HG03280 (cell line): ENCODE measurements around the gene EGR2.

ENCODE experiments used
- ATAC-seq: cut with Tn5 transposase; IDR thresholded peaks from one replicate; pipeline ENCODE4 v1.9.1; 2021; ENCODE audit warnings: mild to moderate bottlenecking, moderate library complexity; ENCODE audit not compliant: unreplicated experiment

EGR2 gene

DNA sequence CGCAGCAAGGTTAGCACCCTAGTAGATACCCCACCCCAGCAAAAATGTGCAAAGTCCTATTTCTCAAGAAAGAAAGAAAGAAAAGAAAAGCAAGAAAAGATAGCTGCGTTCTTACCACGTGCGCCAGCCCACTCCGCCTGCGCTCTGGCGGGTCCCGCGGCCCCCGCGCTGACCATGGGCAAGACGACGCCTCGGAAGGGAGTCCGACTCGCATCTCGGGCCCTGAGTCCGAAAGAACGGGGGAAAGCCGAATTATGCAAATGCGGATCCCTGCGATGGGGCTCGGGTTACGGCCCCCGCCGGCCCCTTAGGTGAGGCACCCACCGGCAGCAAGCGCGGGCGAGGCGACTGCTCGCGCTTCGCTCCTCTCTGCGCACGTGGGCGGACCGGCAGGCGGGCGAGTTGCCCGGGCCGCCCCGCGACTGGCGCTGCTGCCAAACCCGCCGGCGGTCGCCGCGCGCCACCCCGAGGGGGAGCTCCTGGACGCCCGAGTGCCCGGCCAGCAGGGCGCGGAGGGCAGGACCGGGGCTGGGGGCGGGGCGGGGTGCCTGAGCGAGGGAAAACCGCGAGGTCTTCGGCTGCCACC lies 2.4 kb upstream of the EGR2 start:
- no peak for ATAC-seq

DNA sequence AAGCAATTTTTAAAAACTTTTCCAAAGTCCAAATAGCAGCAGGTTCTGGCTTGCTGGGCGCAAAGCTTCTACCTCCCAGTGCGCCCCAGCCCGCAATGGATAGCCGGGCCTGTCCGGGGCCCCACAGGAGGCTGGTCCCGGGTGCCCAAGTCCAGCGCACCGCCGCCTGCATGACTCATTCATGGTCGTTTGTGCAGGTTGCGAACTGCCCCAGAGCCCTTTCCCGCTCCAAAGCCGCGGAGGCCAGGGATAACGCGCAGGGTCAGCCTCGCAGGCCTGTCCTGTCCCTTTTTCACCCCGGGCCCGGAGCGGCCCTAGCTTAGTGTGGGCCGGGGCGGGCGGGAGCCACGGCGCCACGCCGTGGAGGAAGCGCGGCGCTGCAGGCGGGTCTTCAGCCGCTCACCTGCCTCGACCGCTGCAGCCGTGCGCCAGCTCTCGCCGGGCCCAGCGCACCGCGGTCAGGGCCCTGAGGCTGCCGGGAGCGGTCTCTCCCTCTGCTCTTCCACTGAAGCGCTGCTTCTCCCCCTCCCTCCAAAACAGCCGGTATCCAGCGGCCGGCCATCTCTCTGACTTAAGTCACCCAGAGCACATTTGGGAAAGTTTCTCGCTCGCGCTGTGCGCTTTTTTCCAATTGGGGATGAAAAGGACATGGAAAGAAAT lies 1.7 kb upstream of the EGR2 start:
- peak; percentile 41 for ATAC-seq

DNA sequence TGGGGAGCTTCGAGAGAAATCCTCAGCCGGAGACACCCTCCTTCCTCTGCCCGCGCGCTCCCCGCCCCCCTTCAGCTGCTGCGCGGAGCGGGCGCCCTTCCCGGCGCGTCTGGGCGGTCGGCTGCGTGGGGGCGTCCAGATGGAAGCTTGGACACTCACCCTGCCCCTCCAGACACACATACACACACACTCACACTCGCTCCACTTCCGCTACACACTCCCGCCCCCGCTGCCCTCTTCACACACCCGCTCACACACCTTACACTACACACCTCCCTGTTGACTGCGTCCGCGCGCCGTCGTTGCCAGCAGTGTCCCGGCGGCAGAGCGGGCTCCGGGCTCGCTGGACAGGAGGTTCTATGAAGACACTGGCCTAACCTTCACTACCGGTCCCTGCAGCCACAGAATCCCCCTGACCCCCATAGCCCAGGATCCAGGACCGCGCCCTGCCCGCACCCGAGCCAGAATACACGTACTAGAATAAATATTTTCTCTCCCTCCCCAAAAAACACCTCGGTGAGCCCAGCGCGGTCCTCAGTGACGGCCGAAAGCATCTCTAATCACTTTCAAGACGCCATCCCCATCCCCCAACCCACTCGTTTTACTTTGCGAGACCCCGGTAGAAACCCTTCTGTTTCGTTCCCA lies 1.1 kb upstream of the EGR2 start:
- ATAC-seq, result peak; percentile 14

DNA sequence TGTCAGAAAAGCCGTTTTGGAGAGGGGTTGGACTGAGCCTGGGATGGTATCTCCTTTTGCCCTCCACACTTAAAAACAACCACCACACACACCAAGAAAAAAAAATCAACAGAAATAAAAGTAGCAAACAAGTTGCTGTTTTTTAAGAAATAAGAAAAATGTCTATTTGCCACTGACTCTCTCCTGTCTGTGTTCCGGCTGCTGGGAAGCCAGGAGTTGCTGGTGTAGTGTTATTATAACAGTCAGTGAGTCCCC lies 163 bp downstream of the EGR2 start:
- no peak for ATAC-seq

DNA sequence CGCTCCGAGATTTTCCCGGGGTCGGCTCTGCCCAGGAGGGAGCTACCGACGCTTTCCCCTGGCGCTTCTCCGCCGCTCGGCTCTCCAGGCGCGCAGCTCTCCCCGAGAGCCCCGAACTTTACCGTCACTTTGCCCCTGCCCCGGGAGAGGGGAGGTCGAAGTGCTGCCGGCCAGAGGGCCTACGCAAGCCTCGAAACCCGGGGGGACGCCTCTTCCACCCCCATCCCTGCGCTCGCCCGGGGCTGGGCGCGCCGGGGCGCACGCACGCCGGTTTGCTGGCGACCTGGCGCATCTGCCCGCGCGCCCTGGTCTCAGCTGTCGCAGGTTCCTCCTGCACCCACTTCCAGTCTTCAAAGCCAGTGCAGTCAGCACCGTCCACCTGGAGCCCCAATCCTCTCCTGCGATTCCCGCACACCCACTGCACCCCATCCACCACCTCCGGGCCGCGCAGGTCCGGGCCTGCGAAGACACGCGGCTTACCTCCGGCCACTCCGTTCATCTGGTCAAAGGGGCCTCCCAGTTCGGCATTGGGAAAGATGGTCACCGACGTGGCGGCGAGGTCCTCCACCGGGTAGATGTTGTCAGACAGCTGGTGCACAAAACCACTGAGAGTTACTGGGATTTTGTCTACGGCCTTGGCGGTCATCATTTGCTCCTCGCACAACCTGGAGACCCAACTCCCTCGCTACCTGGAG lies 638 bp downstream of the EGR2 start:
- ATAC-seq, result no peak

DNA sequence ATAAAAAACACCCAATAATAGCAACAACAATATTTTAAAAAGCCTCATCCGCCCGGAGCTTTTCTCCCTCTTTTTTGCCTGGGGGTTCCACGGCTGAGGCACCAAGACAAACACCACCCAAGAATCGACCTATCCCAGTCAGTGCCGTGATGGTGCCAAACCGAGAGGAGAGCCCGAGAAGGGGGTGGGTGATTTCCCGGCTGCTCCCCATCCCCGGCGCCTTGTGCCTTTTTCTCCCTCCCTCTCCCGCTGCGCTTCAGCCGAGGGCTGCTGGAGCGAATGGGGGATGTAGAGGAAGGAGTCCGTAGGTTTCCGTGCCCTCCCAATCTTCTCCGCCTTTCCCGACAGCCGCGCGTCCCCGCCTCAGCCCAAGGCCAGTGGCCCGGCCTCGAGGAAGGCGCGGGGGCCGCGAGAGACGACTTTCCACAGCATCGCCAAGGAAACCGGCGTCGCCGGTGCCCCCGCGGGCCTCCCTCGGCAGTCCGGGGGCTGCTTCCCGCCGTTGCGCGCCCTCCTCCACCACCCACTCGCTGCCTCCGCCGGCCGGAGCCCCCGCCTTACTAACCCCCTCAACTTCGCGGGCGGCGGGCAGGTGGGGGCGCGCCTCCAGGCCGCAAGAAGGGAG lies 1.3 kb downstream of the EGR2 start:
- ATAC-seq, result no peak

DNA sequence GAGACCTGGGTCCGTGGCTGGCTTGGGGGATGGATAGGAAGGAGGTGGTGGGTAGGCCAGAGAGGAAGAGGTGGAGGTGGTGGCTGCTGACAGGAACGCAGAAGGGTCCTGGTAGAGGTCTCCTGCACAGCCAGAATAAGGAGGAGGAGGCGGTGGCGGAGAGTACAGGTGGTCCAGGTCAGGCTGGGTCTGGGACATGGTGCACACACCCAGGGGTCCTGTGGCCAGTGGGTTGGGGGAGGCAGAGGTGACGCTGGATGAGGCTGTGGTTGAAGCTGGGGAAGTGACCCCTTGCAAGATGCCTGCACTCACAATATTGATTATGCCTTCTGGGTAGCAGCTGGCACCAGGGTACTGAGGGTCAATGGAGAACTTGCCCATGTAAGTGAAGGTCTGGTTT lies 2.2 kb downstream of the EGR2 start:
- ATAC-seq, result no peak

DNA sequence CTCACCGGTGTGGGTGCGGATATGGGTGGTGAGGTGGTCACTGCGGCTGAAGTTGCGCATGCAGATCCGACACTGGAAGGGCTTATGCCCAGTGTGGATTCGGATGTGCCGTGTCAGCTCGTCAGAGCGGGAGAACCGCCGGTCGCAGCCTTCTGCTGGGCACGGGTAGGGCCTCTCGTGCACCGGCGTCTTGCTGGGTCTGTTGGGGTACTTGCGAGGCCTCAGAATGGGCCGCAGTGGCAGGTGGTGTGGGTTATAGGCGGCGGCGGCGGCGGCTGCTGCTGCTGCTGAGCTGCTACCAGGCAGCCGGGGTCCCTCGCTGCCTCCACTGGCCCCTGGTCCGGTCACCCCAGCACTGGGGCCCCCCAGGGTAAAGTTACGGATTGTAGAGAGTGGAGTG lies 2.7 kb downstream of the EGR2 start:
- no peak for ATAC-seq

DNA sequence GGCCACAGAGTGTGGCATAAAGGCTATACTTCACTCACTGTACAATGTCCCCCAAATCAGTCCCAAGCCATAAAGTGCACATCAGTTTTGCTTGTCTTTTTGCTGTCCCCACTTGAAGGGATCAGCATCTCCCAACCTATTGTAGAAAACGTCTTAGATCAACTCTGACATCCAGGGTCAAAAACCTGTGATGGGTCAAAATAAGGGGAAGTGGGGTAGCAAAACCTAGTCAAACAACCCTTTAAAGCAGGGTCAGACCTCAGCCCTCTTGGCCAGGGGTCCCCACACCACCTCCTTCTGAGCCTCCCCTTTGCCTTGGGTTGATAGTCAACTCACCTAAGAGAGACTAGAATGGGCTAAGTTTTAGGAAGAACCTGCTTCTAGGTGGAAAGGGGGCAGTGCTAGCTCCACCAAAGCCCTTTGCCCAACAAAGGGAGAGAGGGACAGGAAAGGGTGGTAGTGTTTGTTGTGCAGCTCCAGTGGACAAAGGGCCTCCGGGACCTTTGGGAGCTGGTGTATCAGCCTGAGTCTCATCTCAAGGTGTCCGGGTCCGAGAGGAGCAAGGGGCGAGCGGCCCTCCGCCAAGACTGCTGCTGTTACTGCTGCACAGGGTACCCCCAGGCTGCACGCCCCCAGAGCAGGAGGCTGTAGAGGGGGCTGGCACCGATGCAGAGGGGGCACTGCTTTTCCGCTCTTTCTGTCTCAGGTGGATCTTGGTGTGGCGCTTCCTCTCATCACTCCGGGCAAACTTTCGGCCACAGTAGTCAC lies 3.3 kb downstream of the EGR2 start:
- no peak for ATAC-seq

DNA sequence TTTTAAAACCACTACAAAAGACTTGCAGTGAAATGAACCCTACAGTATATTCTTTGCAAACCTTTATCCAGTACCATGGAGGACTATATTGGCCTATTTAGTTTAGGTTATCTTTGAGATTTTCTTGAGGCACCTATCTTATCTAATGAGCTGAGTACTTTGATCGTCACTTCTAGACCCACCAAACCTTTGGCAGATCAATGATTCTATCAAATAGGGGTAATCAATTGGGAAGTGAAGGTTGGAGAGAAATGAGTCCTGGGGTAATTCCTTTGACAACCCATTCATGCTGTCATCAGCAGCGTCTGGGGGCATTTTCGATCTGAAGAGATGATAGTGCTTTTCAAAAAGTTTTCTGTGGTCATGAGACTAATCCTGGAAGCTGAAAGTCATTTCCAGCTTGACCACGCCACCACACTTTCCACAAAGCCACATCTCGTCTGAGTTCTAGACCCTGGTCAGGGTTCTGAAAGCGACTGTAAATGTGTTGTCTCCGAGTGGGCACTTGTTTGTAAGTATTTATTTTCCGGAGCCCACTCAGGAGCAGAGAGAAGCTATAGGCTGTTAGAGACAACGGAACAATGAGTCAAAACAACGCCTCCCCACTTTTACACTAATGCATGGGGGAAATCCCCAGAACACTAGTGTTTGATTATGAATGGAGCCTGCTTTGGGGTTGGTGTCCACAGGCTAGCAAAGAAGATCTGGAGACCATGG lies 4.8 kb downstream of the EGR2 start:
- no peak for ATAC-seq

DNA sequence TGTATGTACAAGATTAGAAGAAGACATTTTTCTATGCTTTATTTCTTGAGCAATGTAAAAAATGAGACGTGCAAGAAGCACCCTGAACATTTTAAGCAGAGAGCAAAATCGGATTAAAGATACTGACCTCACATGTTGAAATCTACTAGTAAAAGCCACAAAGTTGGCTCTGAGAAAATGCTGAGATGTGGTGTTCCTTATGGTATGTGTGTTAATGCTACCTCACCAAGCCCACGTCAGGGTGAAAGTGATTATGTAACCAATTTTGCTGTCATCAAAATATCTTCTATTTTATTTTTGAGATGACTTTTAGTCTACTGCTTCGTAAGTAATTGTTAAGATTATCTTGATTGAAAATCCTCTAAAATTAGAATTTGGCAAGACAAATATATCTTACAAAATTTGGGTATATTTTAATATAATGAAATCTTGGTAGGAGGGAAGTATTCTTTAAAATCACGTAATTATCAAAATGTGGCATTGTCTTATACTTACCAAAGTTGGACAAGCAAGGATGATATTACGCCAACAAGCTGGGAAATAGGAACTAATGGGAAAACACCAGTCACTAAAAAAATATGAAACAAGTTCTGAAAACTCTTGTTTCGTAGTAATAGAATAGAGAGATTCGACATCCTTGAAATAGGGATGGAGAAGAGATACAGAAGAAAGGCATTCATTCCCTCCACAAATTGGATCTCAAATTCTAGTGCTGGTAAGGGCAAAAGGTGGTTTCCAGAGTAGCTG lies 5.8 kb downstream of the EGR2 start:
- no peak for ATAC-seq

DNA sequence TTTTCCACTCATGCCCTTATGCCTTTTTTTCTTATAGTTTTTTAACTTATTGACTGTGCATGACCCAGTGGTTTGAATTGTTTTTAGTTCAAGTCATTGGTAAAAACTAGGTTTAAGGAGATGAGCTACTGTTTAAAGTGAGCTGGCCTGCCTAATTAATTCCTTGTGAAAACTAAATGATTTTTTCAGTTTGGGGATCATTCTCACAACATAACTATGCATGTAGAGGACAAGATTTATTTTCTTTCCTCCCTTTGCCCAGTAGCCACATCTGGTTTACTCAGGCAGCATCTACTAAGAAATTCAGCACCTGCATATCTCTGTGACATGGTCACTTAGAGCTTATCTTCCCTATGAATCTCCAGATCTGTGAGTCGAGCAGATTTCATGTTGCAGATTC lies 9.9 kb downstream of the EGR2 start:
- no peak for ATAC-seq

DNA sequence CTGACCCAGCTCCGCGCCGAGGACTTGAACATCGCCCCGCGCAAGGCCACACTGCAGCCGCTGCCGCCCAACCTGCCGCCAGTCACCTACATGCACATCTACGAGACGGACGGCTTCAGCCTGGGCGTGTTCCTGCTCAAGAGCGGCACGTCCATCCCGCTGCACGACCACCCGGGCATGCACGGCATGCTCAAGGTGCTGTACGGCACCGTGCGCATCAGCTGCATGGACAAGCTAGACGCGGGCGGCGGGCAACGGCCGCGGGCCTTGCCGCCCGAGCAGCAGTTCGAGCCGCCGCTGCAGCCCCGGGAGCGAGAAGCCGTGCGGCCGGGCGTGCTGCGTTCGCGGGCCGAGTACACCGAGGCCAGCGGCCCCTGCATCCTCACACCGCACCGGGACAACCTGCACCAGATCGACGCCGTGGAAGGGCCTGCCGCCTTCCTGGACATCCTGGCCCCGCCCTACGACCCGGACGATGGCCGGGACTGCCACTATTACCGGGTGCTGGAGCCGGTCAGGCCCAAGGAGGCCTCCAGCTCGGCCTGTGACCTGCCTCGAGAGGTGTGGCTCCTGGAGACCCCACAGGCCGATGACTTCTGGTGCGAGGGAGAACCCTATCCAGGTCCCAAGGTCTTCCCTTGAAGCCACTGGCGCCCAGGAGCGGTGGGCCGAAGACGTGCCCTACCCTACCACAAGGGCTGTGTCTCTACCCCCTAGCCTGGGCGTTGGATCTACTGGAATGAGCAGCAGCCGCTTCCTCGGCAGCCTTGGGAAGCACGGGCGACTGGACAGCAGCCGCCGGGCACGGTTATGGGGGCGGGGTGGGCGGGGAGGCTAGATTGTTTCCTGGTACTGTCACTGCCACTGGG lies 10.7 kb downstream of the EGR2 start:
- ATAC-seq, result no peak

DNA sequence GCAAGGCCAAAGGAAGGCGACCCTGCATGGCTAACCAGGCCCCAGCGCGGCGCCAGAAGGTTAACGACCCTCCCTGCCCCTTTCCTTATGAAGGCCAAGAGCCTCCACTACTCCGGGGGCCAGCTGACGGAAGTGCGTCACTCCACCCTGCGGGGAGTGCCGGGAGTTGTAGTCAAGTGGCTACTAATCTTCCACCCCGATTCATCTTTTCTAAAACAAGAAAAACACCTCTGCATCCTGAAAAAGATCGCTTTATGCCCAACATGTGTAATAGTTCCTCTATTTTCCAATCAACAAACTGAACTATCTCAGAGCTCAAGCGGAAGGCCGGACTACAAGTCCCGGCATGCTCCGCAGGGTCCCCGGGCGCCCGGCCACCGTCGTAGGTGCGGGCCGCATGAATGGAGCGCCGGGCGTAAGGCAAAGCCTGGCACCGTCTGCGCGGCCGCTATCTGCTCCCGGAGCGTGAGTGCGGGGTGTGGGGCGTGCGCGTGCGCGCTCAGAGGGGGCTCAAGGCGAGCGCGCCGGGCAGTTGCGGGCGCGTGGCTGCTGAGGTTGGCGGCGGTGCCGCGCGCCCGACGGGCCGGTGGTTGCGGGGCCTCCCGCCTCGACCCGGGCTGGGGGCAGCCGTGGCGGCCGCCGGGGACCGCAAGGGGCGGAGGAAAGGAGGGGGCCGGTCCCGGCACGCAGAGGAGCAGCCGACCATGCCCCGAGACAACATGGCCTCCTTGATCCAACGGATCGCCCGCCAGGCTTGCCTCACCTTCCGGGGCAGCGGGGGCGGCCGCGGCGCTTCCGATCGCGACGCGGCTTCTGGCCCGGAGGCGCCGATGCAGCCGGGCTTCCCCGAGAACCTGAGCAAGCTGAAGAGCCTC lies 11.6 kb downstream of the EGR2 start, which contains the start of gene ADO:
Gene ADO (plus strand): TSS at position 365 of the 875 bp plus-strand sequence. CDS start 340 bp downstream, at position 705.
- peak; percentile 85 for ATAC-seq

DNA sequence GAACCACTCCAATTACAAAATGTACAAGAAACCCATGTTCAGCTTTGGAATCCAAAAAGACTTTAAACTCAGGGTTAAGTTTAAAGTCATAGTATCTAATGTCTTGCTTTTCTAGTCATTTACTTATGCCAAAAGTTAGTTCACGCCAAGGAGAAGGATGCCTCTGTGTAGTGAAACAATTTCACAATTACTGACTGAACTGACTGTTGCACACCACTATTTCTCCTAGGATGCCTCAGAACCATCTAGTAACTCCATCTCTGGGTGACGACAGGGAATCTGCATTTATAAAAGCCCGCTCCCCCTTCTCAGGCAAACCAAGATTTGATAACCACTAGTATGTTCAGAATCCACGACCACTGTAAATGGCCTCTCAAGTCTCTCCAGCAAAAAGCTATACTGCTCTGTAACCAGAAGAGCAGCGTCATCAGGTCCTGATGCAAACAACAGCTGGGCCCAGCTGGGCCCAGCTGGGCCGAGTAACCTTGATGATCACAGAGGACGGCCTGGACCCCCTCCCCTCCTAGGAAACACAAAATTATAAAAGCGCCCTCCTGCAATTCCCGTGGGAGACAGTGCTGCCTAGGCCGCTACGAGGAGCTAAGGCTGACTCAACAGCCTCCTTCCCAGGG lies 12.3 kb downstream of the EGR2 start:
- ATAC-seq, result no peak

DNA sequence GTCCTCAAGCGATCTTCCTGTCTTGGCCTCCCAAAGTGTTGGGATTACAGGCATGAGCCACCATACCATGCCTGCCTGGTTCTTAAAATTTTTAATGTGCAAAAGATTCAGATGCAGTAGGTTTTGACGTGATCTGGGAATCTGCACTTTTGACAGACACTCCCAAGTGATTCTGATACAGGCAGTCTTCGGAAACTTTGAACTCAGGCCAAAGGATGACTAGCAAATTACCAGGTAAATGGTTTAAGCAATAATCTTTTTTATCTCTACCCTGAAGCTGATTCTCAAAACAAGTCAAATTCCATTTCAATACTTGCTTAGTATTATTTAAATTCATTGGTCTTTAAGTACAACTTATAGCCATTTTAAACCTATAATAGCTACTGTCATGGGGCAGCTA lies 14.3 kb downstream of the EGR2 start:
- no peak for ATAC-seq

DNA sequence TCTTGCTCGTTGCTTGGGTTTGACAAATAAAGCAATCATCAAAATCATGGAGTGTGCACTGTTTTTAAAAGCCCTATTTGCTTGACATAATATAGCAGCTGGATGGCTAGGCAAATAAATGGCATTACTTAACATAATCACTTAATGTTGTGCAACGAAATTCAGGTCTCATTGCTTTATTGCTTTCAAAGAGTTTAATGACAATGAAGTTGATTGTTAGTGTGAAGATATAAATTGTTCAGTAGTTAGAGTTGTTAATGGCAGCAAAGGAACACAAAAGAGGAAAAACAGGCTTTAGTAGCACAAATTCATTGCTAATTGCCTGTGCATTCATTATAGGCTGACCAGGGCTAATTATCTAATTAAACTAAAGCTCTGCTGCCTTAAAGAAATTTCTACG lies 19.3 kb downstream of the EGR2 start:
- no peak for ATAC-seq
